ENCODE measurements around the gene MAP3K5.
"Not testable (repeated sequence)": the region's sequence is repeated elsewhere in the genome, so short reads cannot be mapped to it uniquely, and the experiment has no call there.

MAP3K5 gene

GRCh38 chr6:136592930-136593673 is 199.2 kb downstream of the MAP3K5 start:
- Histone ChIP-seq H3K4me1 (ENCODE audit: control insufficient read depth, insufficient read depth, low read length) (no peaks in the 10 kb centered on the region), H3K36me3 (ENCODE audit: control insufficient read depth, insufficient read depth, low read length) (peaks cover 3% of the 10 kb centered on the region), H3K27ac (ENCODE audit: low read depth, low read length) (no peak overlapping the region), H3K27me3 (ENCODE audit: control insufficient read depth, insufficient read depth, low read length) (no peaks in the 10 kb centered on the region), H3K4me3 (ENCODE audit: low read length) (no peak overlapping the region), H3K9ac (ENCODE audit: low read length) (no peak overlapping the region)

- Histone ChIP-seq H3K36me3 (ENCODE audit: control insufficient read depth, insufficient read depth, low read length) (peaks cover 3% of the 10 kb centered on the region), H3K27ac (ENCODE audit: low read depth, low read length) (no peak overlapping the region), H3K9ac (ENCODE audit: low read length) (no peak overlapping the region)
These were observed 200.7 kb downstream of the MAP3K5 start for GRCh38 chr6:136591617-136592016.

GRCh38 chr6:136590846-136591245 is 201.4 kb downstream of the MAP3K5 start:
- not testable (repeated sequence) for H3K9ac ChIP-seq (ENCODE audit: low read length); H3K4me1 ChIP-seq (ENCODE audit: control insufficient read depth, insufficient read depth, low read length); H3K4me3 ChIP-seq (ENCODE audit: low read length); H3K27me3 ChIP-seq (ENCODE audit: control insufficient read depth, insufficient read depth, low read length); H3K27ac ChIP-seq (ENCODE audit: low read depth, low read length); H3K36me3 ChIP-seq (ENCODE audit: control insufficient read depth, insufficient read depth, low read length)

More at GRCh38 chr6:136591617-136592016, 200.7 kb downstream of the MAP3K5 start:
- Histone ChIP-seq H3K27me3 (ENCODE audit: control insufficient read depth, insufficient read depth, low read length) (no peaks in the 10 kb centered on the region), H3K4me1 (ENCODE audit: control insufficient read depth, insufficient read depth, low read length) (no peaks in the 10 kb centered on the region), H3K4me3 (ENCODE audit: low read length) (no peak overlapping the region)

GRCh38 chr6:136587527-136587926 is 204.8 kb downstream of the MAP3K5 start:
- Histone ChIP-seq H3K4me3 (ENCODE audit: low read length) (no peak overlapping the region), H3K27ac (ENCODE audit: low read depth, low read length) (no peak overlapping the region), H3K4me1 (ENCODE audit: control insufficient read depth, insufficient read depth, low read length) (peaks cover 9% of the 10 kb centered on the region), H3K36me3 (ENCODE audit: control insufficient read depth, insufficient read depth, low read length) (peaks cover 3% of the 10 kb centered on the region), H3K27me3 (ENCODE audit: control insufficient read depth, insufficient read depth, low read length) (no peaks in the 10 kb centered on the region), H3K9ac (ENCODE audit: low read length) (no peak overlapping the region)

- H3K36me3 ChIP-seq (ENCODE audit: control insufficient read depth, insufficient read depth, low read length) = peaks cover 3% of the 10 kb centered on the region
These were observed 206.0 kb downstream of the MAP3K5 start for GRCh38 chr6:136586295-136586694.

GRCh38 chr6:136585523-136585922 is 206.8 kb downstream of the MAP3K5 start:
- H3K27ac ChIP-seq (ENCODE audit: low read depth, low read length); H3K9ac ChIP-seq (ENCODE audit: low read length); H3K27me3 ChIP-seq (ENCODE audit: control insufficient read depth, insufficient read depth, low read length); H3K4me1 ChIP-seq (ENCODE audit: control insufficient read depth, insufficient read depth, low read length); H3K36me3 ChIP-seq (ENCODE audit: control insufficient read depth, insufficient read depth, low read length); H3K4me3 ChIP-seq (ENCODE audit: low read length): not testable (repeated sequence)

More at GRCh38 chr6:136586295-136586694, 206.0 kb downstream of the MAP3K5 start:
- Histone ChIP-seq H3K27ac (ENCODE audit: low read depth, low read length) (peak overlapping the region; percentile 56), H3K9ac (ENCODE audit: low read length) (no peak overlapping the region), H3K4me1 (ENCODE audit: control insufficient read depth, insufficient read depth, low read length) (peaks cover 9% of the 10 kb centered on the region), H3K4me3 (ENCODE audit: low read length) (no peak overlapping the region), H3K27me3 (ENCODE audit: control insufficient read depth, insufficient read depth, low read length) (no peaks in the 10 kb centered on the region)

- H3K4me1 ChIP-seq (ENCODE audit: control insufficient read depth, insufficient read depth, low read length); H3K36me3 ChIP-seq (ENCODE audit: control insufficient read depth, insufficient read depth, low read length); H3K9ac ChIP-seq (ENCODE audit: low read length); H3K27ac ChIP-seq (ENCODE audit: low read depth, low read length); H3K27me3 ChIP-seq (ENCODE audit: control insufficient read depth, insufficient read depth, low read length); H3K4me3 ChIP-seq (ENCODE audit: low read length): not testable (repeated sequence)
These were observed 208.0 kb downstream of the MAP3K5 start for GRCh38 chr6:136584290-136584689.

- H3K27me3 ChIP-seq (ENCODE audit: control insufficient read depth, insufficient read depth, low read length) = no peaks in the 10 kb centered on the region
- no peaks in the 10 kb centered on the region for H3K36me3 ChIP-seq (ENCODE audit: control insufficient read depth, insufficient read depth, low read length)
- H3K9ac ChIP-seq (ENCODE audit: low read length) = no peak overlapping the region
- H3K27ac ChIP-seq (ENCODE audit: low read depth, low read length) = peak overlapping the region; percentile 53
- H3K4me3 ChIP-seq (ENCODE audit: low read length) = no peak overlapping the region
- peaks cover 9% of the 10 kb centered on the region for H3K4me1 ChIP-seq (ENCODE audit: control insufficient read depth, insufficient read depth, low read length)
These were observed 209.4 kb downstream of the MAP3K5 start for GRCh38 chr6:136582711-136583471.

- no peak overlapping the region for H3K4me3 ChIP-seq (ENCODE audit: low read length)
- H3K27ac ChIP-seq (ENCODE audit: low read depth, low read length) = no peak overlapping the region
- H3K4me1 ChIP-seq (ENCODE audit: control insufficient read depth, insufficient read depth, low read length) = peaks cover 6% of the 10 kb centered on the region
- no peaks in the 10 kb centered on the region for H3K27me3 ChIP-seq (ENCODE audit: control insufficient read depth, insufficient read depth, low read length)
- H3K9ac ChIP-seq (ENCODE audit: low read length) = no peak overlapping the region
- peaks cover 2% of the 10 kb centered on the region for H3K36me3 ChIP-seq (ENCODE audit: control insufficient read depth, insufficient read depth, low read length)
These were observed 212.5 kb downstream of the MAP3K5 start for GRCh38 chr6:136579800-136580199.

- peaks cover 4% of the 10 kb centered on the region for H3K36me3 ChIP-seq (ENCODE audit: control insufficient read depth, insufficient read depth, low read length)
- H3K9ac ChIP-seq (ENCODE audit: low read length) = no peak overlapping the region
- H3K27me3 ChIP-seq (ENCODE audit: control insufficient read depth, insufficient read depth, low read length) = no peaks in the 10 kb centered on the region
- H3K27ac ChIP-seq (ENCODE audit: low read depth, low read length) = no peak overlapping the region
- H3K4me1 ChIP-seq (ENCODE audit: control insufficient read depth, insufficient read depth, low read length) = no peaks in the 10 kb centered on the region
- no peak overlapping the region for H3K4me3 ChIP-seq (ENCODE audit: low read length)
These were observed 215.5 kb downstream of the MAP3K5 start for GRCh38 chr6:136576821-136577220.

- Histone ChIP-seq H3K27me3 (ENCODE audit: control insufficient read depth, insufficient read depth, low read length) (no peaks in the 10 kb centered on the region), H3K4me3 (ENCODE audit: low read length) (no peak overlapping the region), H3K9ac (ENCODE audit: low read length) (no peak overlapping the region), H3K27ac (ENCODE audit: low read depth, low read length) (no peak overlapping the region), H3K4me1 (ENCODE audit: control insufficient read depth, insufficient read depth, low read length) (no peaks in the 10 kb centered on the region), H3K36me3 (ENCODE audit: control insufficient read depth, insufficient read depth, low read length) (peaks cover 4% of the 10 kb centered on the region)
These were observed 220.8 kb downstream of the MAP3K5 start for GRCh38 chr6:136571496-136571895.

GRCh38 chr6:136571065-136571464 is 221.2 kb downstream of the MAP3K5 start:
- H3K9ac ChIP-seq (ENCODE audit: low read length) = no peak overlapping the region
- no peaks in the 10 kb centered on the region for H3K4me1 ChIP-seq (ENCODE audit: control insufficient read depth, insufficient read depth, low read length)
- H3K4me3 ChIP-seq (ENCODE audit: low read length) = no peak overlapping the region
- no peak overlapping the region for H3K27ac ChIP-seq (ENCODE audit: low read depth, low read length)
- H3K27me3 ChIP-seq (ENCODE audit: control insufficient read depth, insufficient read depth, low read length) = no peaks in the 10 kb centered on the region
- H3K36me3 ChIP-seq (ENCODE audit: control insufficient read depth, insufficient read depth, low read length) = peaks cover 4% of the 10 kb centered on the region
